CD1c-positive myeloid dendritic cell (primary cell): ENCODE measurements around the gene R3HDM2.

Experiments
- DNase-seq: peaks from one replicate; pipeline ENCODE4 v3.0.0-alpha.2; 2016; ENCODE audit errors: extremely low spot score

Gene R3HDM2

GRCh38 chr12:57430931-57431566 lies at the start of gene R3HDM2:
Gene R3HDM2, minus strand, starts transcription at chr12:57431043. Its CDS starts 120,615 bp downstream, at chr12:57310428.
- peak; percentile 96 for DNase-seq

- DNase-seq, result peak; percentile 64
Measured at GRCh38 chr12:57479376-57480115, 48.7 kb upstream of the R3HDM2 start, which contains the start of gene ARHGAP9. Gene ARHGAP9, minus strand, starts transcription at chr12:57479866. Its CDS starts 460 bp downstream, at chr12:57479406.

- no peak for DNase-seq
Measured at GRCh38 chr12:57479043-57479375, 48.2 kb upstream of the R3HDM2 start.

DNA sequence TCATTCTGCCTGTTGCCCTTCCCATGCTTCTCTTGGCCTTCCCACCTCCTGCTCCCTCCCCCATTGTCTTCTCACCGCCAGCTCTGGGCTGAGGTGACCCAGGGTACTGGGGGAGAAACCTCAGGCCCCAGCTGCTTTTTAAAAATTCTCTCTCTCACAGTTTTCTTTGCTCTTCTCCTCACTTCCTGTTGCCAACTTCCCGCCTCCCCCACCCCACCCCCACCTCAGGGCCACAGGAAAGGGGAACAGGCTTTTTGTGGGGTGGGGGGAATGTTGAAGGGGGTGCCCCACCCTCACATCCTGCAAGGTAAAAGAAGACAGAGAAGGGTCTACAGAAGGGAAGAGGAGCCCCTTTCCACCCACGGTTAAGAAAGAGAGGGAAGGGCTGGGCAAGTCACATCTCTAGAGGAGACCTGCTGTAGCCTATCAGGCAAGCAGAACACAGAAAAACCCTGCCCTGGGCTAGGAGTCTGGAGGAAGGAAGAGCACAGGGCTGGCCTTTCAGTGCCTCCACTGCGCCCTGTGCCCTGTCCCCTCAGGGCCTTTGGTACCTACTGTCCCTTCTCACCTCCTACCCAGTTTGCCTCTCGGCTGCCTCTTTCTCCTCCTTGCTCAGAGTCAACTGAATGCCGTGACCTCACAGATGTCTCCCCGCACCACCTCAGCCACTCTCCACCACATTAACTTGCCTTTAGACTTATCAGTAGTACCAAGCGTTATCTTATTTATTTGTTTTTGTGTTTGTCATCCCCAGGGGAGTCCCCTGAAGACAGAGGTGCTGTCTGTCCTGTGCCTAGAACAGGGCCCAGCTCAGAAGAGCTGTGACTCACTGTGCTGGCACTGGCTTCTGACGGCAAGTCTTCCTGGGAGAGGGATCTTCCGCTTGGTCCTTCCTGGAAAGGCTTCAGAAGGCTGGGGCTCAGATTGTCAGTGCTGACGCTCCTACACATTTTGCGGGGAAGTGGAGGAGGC lies 47.2 kb upstream of the R3HDM2 start:
- peak; percentile 81 for DNase-seq

DNA sequence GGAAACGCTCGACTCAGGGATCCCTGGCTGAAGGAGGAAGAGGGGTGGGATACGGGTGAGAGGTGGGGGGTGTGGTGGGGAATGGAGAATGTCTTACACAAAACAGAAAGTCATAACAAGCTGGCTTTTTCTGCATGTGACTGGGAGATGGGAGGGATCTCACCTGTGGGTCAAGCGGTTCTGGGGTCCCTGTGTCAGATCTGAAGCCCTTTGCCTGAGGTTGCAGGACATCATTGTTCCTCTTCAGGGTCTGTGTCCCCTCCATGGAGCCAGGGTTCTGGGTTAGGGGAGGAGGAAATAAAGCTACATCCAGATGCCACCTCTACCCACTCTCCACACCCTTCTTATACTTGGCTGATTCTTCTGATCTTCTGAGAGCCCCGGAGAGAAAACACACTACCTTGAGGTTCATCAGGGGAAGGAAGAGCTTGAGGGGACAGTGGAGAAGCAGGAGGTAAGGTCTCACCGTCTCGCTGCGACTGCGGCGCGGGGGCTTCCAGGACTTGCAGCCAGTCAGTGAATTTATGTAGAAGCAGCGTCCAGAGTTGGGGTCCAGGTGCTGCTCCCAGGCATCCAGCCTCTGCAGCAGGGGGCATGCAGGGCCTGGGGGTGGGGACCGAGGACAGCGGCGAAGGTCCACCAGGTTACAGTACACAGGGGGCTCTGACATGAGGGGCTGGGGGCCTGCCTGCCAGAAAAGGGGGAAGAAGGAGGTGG lies 46.3 kb upstream of the R3HDM2 start:
- DNase-seq, result no peak

DNA sequence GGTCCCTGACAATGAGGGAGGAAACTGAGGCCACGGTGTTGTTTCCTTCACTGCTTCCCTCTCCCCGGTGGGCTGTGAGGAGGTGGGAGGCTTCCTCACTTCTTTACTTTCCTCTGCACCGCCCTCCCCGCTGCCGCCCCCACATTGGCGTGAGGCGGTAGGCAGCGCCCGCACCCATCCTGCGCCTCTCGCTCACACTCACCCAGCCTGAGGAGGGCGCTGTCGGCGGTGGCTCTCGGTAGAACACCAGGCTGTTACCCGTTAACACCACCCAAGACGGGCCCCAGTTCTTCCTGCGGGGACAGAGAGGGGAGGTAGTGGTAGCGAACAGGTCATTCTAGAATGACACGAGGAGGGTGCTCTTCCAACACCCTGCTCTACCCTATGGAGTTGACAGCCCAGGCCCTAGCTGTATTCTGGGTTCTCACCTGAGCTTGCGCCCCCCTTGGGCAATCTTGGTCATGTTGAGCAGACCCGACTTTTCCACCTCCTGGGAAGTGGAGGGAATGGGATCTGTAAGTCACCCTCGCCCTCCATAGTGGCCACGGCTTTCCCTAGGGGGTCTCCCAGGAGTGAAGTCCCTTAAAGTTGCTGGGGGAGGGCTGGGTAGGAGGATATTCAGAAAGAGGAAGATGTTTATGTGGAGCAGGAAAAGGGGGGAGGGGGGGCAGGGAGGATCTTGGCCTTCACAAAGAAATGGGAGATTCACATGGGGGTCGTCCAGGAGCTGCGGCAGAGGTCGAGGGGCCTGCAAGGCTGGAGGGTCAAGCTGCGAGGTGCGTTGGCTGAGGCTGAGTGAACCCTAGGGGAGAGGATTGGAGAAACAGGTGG lies 45.5 kb upstream of the R3HDM2 start:
- peak; percentile 69 for DNase-seq

GRCh38 chr12:57475271-57476161 lies 44.7 kb upstream of the R3HDM2 start:
- no peak for DNase-seq

GRCh38 chr12:57474862-57475261 lies 44.0 kb upstream of the R3HDM2 start:
- no peak for DNase-seq

GRCh38 chr12:57474430-57474829 lies 43.6 kb upstream of the R3HDM2 start:
- no peak for DNase-seq

DNA sequence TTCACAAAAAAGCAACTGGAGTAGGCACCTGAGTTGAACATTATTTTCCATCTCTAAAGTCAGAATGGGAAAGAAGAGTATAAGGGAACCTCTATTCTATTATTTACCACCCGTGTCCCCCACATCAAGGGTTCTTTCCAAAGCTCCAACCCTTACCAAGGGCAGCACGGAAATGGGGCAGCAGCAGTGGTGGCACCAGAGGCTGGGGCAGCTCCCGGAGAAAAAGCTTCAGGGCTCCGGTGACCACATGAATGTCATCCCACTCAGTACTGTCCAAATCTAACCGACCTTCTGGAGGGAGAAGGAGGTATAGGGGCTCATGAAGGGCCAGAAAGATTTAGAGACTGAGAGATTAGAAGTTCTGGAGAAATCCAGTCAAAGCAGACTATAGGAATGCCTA lies 43.0 kb upstream of the R3HDM2 start:
- no peak for DNase-seq

GRCh38 chr12:57473392-57473791 lies 42.5 kb upstream of the R3HDM2 start:
- no peak for DNase-seq

DNA sequence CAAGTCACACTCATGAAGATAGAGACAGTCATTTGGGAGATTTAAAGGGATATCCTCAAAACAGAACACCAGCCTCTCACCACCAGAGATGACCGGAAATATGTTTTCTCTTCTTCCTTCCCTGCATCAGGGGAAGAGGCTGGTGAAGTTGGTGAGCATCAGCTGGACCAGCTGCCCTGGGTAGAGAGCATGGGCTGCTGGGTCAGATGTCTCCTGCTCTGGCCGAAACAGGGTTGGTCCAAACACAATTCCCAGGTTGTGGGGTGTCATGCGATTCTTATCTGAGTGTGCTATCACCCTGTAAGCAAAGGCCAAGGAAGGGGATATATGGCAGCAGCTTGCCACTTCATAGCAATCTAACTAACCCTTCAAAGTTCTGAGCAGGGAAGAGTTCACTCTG lies 41.5 kb upstream of the R3HDM2 start:
- no peak for DNase-seq

- no peak for DNase-seq
Measured at GRCh38 chr12:57471661-57472060, 40.8 kb upstream of the R3HDM2 start.

GRCh38 chr12:57470970-57471656 lies 40.3 kb upstream of the R3HDM2 start:
- DNase-seq, result no peak

- DNase-seq, result no peak
Measured at GRCh38 chr12:57470286-57470969, 39.6 kb upstream of the R3HDM2 start.

GRCh38 chr12:57469296-57470164 lies 38.7 kb upstream of the R3HDM2 start:
- DNase-seq, result no peak

DNA sequence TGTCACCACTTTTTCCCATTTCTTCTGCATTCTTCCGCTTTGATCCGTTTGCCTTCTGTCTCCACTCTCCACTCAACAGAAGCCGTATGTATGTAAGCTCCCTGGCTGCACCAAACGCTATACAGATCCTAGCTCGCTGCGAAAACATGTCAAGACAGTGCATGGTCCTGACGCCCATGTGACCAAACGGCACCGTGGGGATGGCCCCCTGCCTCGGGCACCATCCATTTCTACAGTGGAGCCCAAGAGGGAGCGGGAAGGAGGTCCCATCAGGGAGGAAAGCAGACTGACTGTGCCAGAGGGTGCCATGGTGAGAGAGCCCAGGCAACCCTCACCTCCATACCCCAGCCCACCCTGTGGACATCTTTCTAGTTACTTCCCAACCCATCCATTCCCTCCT lies 37.1 kb upstream of the R3HDM2 start:
- no peak for DNase-seq
